GM21723 (cell line): Measurements from ENCODE around the gene FBP1.

Experiments
- ATAC-seq: cut with Tn5 transposase; IDR thresholded peaks from one replicate; pipeline ENCODE4 v1.9.1; 2021; ENCODE audit warnings: mild to moderate bottlenecking, moderate library complexity; ENCODE audit not compliant: unreplicated experiment

FBP1 gene

DNA sequence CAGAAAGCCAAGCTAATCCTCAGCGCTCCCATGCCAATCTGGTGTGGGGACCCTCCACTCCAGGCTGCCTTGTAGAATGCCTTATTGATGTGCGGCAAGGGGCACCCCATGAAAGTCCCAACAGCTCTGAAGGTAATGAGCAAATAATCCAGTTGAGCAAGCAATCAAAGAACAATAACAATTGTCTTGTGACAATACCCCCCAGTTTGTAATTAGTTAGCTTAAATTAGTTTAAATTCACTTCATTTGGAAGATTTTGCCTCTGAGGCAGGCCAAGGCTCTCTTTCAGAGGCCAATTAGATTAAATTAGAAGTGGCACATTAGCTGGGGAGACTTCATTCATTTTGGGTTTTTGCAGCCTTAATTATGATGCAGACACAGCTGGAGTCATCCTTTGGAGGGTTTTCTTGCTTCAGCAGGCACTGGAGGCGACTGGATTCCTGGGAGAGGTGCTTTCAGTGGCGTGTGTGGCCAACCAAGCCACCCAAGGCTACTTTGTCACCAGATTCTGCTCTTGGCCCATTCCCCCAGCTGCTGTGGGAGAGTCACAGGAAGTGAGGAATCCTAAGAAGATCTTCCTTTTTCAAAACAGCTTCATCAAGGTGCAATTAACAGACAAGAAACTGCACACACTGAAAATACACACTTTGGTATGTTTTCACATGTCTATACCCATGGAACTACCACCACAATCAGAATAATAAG lies 17.9 kb upstream of the FBP1 start:
- no peak for ATAC-seq

DNA sequence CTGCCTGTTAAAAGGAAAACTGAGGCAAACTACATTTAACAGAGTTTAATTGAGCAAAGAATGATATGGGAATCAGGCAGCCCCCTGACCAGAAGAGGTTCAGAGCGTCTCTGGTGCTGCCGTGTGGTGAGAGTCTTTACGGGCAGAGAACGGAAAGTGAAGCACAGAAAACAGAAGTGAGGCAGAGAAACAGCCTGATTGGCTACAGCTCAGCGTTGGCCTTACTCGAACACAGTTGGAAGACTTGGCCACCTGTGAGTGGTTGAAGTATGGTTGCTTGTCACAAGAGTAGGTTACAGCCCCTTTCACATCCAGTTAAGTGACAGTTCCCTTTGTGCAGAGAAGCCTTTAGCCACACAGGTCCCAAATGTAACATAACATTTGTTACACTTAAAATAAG lies 16.9 kb upstream of the FBP1 start:
- peak; percentile 99 for ATAC-seq

- ATAC-seq = peak; percentile 25
Measured at GRCh38 chr9:94655739-94656138, 16.4 kb upstream of the FBP1 start.

GRCh38 chr9:94654165-94654894 lies 15.0 kb upstream of the FBP1 start:
- ATAC-seq = no peak

- ATAC-seq = no peak
Measured at GRCh38 chr9:94650949-94651348, 11.6 kb upstream of the FBP1 start.

GRCh38 chr9:94649100-94649819 lies 9.9 kb upstream of the FBP1 start:
- ATAC-seq = no peak

DNA sequence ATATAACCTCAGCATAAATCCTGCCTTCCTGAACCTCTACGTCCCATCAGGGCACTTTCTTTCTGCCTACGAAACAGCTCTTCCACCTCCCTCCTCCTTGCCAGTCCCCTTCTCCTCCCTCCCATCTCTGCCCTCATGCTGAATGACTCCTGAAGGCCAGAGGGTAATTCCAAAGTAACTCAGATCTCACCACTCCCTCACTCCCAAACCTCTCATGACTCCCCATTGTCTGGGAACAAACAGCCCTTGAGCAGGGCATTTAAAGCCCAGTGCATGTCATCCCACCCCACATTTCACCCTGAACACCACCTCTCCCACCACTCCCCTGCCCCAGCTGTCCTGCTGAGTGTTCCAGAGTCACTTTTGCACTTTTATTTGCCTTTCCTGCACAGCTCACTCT lies 8.9 kb upstream of the FBP1 start:
- ATAC-seq = no peak

GRCh38 chr9:94645901-94646300 lies 6.6 kb upstream of the FBP1 start:
- no peak for ATAC-seq

GRCh38 chr9:94644543-94644942 lies 5.2 kb upstream of the FBP1 start:
- ATAC-seq = no peak

DNA sequence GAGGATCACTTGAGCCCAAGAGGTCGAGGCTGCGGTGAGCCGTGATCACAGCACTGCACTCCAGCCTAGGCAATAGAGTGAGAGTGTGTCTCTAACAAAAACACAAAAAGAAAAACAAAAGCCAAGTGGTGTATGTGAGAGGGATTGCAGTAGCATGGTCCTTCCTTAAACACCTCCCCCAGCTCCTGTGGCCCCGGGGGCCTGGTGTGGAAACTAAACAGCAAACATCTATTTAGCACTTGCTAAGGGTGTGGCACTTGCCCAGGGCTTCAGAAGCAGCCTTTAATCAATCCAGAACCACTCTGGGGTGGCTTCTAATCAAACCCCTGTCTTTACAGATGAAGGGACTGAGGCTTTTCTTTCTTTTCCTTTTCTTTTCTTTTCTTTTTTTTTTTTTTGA lies 4.4 kb upstream of the FBP1 start:
- no peak for ATAC-seq

GRCh38 chr9:94643176-94643575 lies 3.9 kb upstream of the FBP1 start:
- ATAC-seq = no peak

GRCh38 chr9:94642501-94642900 lies 3.2 kb upstream of the FBP1 start:
- no peak for ATAC-seq

DNA sequence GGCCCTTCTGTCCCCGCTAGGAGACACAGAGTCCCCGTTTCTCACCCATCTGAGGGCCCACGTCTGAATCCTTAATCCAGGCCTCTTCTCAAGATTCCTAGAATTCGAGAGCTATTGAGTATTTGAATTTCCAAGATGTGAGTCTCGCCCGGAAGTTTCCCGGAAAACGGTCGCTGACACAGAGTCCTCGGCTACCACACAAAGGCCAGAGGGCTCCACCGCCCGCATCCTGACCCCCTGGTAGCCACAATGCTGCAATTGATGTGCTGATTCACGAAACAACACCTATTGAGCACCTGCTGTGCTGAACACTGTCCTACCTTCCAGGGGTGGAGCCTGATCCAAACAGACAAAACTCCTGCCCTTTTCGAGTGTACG lies 670 bp upstream of the FBP1 start:
- no peak for ATAC-seq

DNA sequence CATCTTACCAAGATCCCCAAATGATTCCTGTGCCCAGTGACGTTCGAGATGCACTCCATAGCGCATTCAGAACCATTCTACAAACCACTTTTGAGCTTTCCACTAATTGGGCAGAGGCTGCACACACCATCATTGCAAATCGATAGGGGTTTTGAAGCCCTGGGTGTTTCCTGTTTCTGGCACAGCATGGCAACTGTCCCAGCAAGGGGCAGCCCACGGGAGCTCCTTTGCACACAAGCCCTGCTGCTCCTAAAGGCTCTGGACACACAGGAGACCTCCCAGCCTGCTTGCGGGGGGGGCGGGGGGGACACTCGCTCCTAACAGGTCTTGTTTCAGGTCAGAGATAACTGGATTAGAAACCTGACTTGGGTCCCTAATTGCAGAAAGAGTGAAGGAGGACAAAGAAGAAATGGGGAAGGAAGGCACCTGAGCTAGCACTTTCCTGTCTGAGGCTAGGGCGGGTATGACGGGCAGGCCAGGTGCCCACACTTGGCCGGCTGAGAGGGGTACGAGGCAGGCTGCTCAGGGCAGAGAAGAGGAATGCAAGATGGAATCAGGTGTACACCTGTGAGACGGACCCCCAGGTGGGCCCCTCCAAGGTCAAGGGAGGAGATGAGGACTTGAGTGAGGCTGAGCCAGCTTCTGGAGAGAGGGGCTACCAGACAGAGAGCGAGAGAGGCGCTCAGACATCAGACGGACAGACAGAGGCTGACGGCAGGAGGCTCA lies 820 bp downstream of the FBP1 start:
- no peak for ATAC-seq

- ATAC-seq = no peak
Measured at GRCh38 chr9:94632737-94633136, 6.6 kb downstream of the FBP1 start.

DNA sequence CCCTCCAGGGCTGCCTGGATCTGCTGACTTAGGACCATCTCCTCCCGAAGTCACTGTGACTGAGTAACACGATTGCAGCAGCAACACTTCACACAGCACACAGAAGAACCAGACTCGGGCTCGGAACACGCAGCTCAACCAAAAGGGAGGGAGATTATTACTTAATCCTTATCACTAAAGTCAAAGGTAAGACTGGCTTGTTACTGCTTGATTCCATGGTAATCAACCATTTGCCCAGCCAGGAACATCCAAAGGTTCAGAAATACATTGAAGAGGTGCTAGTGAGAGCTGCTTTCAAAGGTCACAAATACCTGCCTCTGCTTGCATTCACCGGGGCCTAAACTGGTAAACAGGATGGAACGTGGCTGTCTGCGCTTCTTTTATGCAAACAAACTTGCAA lies 7.7 kb downstream of the FBP1 start:
- no peak for ATAC-seq

- ATAC-seq = no peak
Measured at GRCh38 chr9:94630833-94631232, 8.5 kb downstream of the FBP1 start.

DNA sequence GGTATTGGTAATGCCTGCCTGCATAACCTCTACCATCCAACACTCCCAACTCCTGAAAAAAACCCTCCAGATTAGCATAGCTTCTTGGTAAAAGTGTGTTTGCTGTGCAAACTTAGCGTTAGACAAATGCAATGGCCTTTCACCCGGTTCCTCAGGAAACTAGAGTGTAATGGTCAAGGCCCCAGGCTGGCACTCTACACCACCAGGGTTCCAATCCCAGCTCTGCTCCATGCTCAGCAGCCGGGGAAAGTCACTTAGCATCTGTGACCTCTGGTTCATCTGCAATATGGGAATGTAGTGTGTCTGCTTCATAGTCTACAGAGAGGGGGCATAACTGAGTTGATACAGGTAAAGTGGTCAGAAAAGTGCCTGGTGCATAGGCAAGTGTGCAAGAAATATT lies 9.0 kb downstream of the FBP1 start:
- no peak for ATAC-seq

DNA sequence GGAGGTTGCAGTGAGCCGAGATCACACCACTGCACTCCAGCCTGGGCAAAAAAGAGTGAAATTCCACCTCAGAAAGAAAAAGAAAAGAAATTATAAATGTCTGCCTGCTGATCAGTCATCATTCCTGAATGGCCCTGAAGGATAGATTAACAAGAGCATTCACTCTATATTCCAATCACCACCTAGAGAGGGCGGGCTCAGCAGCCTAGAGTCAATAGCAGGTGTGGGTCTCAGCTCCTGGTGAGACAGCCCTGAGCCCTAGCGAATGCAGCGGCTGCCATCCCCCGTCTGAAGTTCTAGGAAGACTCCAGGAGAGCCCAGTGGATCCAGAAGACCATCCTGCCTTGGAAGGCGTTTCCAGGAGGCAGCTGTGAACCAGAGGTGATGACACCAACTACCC lies 12.0 kb downstream of the FBP1 start:
- no peak for ATAC-seq

DNA sequence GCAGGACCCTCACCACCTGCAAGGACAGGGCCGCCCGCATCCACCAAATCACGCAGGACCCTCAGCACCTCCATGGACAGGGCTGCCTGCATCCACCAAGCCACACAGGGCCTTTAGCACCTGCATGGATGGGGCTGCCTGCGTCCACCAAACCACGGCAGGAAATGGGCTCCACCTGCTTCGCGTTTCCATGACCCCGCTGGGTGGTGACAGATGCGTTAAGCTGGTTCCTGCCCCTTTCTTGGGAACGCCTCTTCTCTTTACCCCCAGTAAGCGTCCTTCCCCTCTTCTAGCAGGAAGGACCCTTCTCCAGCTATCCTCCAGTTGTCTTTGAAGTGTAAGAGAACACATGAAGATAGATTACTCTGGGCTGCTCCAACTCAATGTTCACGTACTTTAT lies 13.5 kb downstream of the FBP1 start:
- no peak for ATAC-seq

GRCh38 chr9:94624629-94625028 lies 14.7 kb downstream of the FBP1 start:
- no peak for ATAC-seq
